ENCODE measurements around the gene APLNR.

Gene APLNR

DNA sequence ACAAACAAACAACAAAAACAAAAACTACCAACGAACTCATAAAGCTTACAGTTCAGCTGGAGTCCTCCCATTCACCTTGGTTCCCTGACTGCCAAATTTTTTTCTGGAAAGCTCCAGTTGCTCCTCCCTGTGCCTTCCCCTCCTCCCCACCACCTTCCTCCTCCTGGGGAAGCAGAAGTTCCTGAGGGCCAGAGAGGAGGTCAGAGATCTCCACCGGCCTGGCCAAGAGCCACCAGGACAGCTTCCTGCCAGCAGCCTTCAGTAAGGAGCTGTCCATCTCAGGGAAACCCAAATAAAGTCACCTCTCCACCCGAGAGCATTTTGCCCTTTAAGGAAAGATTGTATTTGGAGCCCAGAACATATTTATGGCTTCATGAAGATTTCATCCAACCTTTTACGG, 20.0 kb downstream of the APLNR start:
- no peak for DNase-seq (ENCODE audit: low spot score)

DNA sequence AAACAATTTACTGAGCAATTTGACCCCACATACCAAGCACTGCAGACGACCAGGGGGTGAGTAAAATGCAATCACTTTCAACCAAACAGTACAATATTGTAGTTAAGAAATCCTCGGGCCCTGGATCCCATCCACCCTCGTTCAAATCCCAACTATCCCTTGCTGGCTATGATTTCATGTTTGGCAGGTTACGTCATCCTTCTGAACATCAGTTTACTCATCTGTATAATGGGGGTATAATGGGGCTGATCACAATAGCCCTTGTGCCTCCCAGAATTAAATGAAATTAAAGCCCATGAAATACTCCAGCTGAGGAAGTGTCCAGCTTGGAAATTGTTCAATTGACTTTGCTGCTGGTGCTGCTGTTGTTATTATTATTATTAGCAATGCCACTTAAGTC, 20.6 kb downstream of the APLNR start:
- no peak for DNase-seq (ENCODE audit: low spot score)

DNA sequence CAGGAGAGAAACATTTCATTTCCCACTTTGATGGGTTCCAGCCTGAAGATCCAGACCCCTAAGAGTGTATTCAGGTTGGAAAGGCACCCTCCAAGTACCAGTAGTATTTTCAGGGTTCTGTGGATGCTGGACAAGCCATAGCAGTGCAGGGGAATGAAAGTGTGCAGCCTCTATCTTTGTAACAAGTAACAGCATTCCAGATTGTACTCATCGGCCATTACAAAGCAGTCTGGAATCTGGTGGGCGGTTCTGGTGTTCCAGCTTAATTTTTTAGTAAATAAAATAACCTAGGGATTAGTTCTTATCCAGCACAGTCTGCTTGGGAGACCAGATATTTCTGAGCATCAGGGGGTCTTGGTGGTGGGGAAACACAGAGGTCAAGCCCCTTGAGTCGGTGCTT, 22.6 kb downstream of the APLNR start:
- DNase-seq (ENCODE audit: low spot score), result no peak

DNA sequence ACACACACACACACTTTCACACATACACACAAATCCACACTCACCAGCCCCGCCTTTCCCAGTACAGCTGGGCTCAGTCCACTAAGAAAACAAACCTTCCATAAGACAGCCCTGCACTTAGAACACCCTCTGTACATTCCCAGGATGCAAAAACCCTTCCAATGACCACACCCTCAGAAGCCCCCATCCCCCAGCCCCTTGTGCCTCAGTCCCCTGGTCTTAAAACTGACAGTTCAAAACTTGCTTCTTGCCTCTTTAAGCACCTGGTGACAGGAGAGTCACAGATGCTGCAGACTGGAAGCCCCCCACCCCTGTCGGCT, 23.0 kb downstream of the APLNR start:
- no peak for DNase-seq (ENCODE audit: low spot score)

DNA sequence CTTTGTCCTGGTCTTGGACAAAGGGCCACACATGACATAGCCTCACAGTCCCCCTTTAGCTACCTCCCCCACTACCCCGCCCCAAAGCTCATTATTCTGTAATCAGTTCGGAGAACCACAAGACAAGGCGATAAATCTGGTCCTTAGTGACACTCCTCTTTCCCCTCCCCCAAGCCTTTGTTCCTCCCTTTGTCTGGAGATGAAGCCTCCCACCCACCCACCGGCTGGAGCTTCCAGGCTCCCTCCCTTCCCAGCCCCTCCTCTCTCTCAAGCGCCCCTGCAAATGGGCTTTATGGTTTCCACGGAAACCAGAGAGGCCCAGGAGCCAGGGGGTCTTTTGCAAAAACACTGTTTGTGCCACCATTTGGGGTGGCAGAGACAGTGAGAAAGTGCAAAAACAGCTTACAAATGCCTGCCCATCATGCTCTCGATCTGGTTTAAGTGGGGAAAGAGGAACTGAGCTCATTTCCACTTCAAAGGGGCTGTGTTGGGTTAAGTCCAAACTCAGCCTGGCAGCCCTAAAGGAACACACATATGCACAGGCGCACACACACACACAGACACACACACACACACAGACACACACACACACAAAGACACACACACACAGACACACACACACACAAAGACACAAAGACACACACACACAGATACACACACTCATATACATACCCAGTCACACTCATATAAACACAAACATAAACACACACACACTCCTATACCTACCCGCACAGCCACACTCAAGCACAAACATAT, 23.5 kb downstream of the APLNR start:
- no peak for DNase-seq (ENCODE audit: low spot score)

DNA sequence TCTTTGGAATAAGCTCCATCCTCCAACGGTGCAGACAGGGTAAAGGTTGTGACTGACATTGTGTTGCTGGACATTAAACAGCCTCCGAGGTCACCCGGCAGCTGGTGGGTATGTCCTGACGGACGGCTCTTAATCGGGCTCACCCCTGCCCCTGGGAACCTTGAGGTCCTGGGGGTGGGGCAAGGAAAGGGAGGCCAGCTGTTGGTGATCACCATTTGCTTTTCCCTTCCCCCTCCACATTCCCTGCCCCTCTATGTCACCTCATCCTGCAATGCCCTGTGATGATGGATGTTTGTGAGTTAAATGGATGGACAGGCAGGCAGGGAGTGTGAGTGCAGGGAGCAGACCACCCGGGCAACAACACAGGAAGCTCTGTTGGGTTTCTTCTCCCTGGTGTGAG, 26.3 kb downstream of the APLNR start:
- no peak for DNase-seq (ENCODE audit: low spot score)

DNA sequence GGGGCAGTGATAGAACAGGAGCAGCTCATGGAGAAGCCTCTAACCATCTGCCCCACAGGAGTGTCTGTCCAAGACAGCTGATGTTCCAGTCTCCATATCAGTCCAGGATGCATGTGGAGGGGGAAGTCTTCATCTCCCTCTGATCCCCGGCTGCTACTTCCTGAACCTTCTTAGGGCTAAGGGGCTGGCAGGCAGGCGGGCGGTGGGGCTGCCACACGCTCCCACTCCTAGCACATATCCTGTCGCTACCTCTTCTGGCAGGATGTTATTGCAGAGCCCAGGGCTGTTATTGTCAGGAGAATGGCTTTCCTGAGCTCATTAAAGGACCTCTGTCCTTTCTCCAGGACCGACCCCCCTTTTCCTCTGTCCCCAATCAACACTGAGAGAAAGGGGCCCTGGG, 29.9 kb downstream of the APLNR start:
- DNase-seq (ENCODE audit: low spot score), result no peak

DNA sequence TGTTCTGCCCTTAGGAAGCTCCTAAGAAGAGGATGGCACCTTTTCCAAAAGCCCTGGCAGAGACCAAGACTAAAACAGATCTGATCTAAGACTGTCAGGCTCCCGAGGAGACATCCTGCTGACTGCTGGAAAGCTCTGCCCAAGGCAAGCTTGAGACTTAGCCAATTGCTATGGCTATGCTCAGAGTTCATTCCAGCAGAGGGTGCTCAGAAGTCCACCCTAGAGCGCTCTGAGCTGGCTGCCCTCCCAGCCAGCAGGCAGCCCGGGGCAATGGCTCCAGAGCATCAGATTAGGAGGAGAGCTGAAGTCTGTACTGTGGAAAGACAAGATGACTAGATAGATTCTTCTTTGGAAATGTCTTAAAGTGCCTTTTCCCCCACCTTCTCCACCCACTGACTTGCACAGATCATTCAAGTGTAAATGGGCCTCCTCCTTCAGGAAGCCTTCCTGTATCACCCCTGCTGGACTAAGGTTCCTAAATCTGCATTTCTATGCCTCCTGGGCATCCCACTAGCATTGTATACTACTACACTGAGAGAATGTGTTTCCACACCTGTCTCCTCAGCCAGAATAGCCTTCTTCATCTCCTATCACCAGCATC, 31.9 kb downstream of the APLNR start:
- no peak for DNase-seq (ENCODE audit: low spot score)

DNA sequence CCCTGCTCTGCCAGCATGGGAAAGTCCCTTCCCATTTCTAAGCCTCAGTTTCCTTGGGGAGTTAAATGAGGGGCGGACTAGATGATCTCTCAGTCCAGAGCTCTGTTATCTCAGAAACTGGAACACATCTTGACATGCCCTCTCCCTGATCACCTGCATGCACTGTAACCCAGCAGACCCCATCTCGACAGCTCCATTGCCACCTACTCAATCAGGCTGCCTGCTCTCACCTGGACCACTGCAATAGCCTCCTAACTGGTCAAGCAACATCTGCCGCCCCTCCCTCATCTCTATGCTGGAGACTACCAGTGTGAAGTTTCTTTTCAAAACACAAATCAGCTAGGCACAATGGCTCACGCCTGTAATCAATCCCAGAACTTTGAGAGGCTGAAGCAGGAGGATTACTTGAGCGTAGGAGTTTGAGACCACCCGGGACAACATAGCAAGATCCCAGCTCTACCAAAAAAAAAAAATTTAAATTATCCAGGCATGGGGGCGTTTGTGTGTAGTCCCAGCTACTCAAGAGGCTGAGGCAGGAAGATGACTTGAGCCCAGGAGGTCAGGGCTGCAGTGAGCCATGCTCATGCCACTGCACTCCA, 33.1 kb downstream of the APLNR start:
- no peak for DNase-seq (ENCODE audit: low spot score)

DNA sequence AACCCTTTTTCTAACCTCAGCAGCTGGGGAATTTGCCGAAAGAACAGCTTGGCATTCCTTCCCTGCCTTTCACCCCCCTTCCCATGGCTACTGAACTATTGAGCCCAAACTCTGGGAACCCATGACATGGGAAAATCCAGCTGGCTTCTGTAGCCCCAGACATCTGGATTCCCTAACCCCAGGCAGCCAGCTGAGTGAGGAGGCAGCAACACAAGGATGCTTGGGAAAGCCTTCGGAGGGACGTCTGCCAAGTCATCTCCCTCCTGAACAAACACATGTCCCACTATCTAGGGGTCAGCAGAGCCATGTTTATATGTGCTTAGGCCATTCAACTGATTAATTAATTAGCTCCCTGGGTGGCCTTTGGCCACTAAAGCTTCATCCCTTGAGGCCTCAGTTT, 33.7 kb downstream of the APLNR start:
- DNase-seq (ENCODE audit: low spot score), result no peak

DNA sequence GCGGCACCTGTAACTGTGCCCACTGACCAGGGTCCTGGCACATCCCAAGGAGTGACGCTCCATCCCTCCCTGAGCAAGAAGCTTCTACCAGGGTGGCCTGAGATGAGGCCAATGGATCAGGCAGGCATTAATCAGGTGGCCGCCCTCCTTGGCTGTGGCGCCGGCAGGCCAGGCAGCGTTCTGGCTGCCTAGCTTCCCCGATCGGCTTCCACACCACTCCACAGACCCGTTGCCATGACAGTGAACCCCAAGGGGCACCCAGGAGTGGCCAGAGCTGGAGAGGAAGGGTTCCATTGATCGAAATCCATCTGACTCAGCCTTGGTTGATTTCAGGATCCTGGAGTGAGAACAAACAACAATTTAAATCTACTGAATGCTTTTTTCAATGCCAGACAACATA, 34.8 kb downstream of the APLNR start:
- DNase-seq (ENCODE audit: low spot score), result no peak

DNA sequence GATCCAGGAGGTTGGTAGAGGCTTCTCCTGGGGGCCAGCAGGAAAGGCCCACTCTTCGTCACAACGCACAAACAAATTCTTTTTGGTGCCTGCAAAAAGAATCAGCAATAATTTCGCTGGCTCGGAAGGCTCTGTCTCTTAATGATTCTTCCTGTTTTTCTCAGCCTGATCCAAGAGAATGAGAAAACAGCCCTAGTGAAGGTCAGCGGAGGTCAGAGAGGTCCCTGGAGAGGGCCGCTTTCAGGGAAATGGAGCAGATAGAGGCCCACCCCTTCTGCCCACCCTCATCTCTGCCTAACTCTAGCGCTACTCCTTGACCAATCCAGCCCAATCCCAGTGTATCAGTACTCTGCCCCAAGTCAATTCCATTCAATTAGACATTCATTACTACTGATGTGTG, 36.1 kb downstream of the APLNR start:
- DNase-seq (ENCODE audit: low spot score), result no peak

DNA sequence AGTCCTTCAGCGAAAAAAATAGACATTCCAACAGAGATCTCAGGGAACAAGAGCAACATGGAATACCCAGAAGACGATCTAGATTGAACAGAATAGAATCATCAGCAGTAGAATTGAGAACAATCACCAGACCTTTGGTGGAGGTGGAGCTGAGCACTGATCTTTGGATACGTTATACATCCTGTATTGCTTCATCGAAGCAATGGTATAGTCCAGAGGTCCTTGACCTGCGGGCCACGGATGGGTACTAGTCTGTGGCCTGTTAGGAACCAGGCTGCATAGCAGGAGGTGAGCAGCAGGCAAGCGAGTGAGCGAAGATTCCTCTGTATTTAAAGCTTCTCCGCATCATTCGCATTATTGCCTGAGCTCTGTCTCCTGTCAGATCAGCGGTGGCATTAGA, 37.7 kb downstream of the APLNR start:
- no peak for DNase-seq (ENCODE audit: low spot score)

DNA sequence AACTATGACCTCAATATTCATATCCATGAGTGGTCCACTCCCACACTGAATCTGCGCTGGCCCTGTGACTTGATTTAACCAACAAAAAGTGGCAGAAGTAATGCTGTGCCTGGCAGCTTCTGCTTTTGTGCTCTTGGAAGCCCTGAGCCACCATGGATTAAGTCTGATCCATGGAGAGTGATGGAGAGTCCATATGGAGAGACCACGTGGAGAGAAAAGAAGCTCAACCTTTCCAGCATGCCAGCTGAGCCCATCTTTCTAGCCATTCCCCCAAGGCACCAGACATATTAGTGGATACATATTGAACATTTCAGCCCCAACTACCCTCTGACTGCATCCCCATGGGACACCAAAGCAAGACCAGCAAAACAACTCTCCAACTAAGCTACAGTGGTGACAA, 39.3 kb downstream of the APLNR start:
- no peak for DNase-seq (ENCODE audit: low spot score)

DNA sequence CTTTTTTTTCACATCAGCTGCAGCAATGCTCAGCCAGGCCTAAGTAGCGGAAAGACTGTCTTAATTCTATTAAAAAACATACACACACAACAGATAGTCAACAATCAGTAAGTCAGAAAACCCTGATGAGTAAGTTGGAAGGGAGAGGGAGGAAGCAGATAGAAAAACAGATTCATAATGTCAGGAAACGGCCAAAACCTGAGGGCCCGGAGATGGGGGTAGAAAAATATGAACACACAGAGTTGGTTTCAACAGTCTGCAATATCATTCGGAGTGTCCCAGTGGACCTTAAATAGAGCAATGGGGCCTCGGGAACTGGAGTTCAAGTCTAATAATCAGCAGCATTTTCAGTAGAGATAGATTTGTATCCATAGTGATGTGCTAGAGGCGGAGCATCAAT, 40.5 kb downstream of the APLNR start:
- no peak for DNase-seq (ENCODE audit: low spot score)

DNA sequence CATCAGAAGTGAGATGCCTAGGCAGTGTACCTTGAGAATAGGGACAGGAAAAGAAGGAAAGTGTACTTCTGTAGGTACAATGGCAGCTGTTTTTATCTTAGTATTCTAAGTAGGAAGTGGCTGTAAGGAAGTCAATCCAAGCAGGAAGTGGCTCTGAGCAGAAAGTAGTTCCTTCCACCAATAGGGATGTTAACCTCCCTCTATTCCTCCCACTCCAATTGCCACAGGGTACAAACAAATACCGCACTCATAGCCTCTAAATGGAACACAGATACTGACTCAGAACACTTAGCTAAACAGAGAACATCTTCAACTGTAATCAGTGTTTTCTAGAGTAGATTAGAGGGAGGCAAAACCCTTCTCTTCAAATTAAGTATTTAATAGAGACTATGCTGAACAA, 44.7 kb downstream of the APLNR start:
- no peak for DNase-seq (ENCODE audit: low spot score)

DNA sequence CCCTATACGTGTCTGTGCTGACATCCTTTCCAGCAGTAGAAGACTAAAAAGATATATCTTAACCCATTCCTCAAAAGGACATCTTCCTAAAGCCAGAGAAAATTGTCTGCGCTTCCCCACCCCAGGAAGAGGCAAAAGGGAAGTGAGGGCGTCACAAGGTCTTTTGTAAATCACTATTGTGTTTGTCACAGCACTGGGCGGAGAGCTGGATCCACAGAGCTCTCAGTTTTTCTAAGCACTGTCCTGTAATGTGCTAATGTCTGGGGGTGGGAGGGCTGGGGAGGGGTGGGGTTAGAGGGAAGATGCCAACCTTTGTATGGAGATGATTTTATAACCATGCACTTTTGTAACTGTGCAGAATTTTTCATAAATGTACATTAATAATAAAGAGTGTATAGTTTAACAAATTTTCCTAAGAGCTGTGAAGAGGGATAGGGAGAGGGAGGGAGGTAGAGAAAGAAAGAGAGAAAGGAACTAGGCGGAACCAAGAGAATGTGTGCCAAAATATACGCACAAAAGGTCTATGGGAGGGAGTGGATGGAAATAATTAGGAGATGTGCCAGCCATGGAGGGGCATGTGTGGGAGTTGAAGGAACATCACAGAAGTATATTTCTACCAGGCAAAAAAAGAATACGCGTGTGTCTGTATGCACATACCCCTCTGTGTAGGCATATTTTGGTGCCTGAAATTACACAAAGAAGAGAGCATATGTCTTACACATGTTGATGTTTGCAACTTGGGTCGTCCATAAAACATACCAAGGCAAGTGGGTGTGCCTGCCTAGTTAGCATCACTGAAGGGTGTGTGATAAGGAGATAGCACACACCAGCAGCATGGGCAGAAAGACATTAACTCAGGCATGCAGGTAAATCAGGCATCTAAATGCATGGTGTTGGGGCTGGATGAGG, 45.5 kb downstream of the APLNR start:
- no peak for DNase-seq (ENCODE audit: low spot score)

DNA sequence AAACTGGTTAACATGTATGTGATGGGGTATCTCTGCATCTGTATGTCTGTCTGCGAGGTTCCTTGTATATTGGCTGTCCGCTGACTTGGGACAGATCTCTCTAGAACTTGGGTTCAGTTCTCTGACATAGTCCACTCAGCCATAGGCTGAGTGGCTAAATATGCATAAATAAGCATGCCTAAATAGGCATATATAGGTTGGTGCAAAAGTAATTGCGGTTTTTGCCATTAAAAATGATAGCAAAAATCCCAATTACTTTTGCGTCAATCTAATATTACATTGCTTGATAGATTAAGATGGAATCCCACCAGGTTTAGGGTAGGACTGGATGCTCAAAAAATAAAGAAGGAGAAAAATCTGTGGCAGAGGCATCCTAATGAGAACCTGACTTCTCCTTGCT, 46.5 kb downstream of the APLNR start:
- no peak for DNase-seq (ENCODE audit: low spot score)

Measured in left forelimb (tissue), 1 donor.